OCI-LY1 (cell line): ENCODE data around the gene SLC22A23.

Experiments
- CTCF ChIP-seq: fragments of 200-600 bp; sonication (generic), shearing (Covaris generic); IDR thresholded peaks from 2 replicates; pipeline ENCODE4 v1.5.1; 2017; ENCODE audit warnings: mild to moderate bottlenecking, antibody characterized with exemption, low read length, moderate library complexity, mixed read lengths
- EZH2 ChIP-seq: fragments of 200-600 bp; sonication (generic), shearing (Covaris generic); IDR thresholded peaks from 2 replicates; pipeline ENCODE4 v1.8.0; 2017; ENCODE audit warnings: borderline replicate concordance, mixed run types, mild to moderate bottlenecking, antibody characterized with exemption, low read length, moderate library complexity, mixed read lengths

GRCh38 chr6:3347826-3348225 is 109.0 kb downstream of the SLC22A23 start:
- TF ChIP-seq EZH2 (no peak), CTCF (no peak)
